ENCODE data around the gene FARS2.

DNA sequence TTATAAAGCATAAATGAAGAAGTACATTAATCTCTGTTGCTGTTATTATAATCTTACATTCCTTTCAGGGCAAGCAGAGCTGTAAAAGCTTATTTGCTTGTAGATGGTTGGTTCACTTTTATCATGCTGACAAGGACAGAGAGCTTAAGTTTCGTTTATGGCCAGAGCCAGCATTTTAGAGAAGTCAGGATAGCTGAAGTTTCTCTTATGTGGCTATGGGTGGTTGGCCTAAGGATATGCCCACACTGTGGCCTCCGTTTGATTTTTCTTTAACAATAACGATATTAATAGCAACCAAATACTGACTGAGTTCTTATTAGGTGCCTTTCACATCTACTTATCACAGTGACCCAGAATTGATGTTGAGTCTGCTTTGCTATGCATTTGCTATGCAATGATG is 78.5 kb downstream of the FARS2 start:
- TF ChIP-seq GATA2 (IDR thresholded peaks at IDR 0.05; ENCODE audit: low read depth, low read length) (no peak), GATA3 (IDR thresholded peaks at IDR 0.05; ENCODE audit: low read depth, low read length) (no peak)
